Embryonic facial prominence (tissue), 1 donor: ENCODE data around the gene ZCCHC9.
A peak's percentile ranks its signal among the peaks of the same experiment; 100 is the strongest.
"Not testable (repeated sequence)": the region's sequence is repeated elsewhere in the genome, so short reads cannot be mapped to it uniquely, and the experiment has no call there.

ENCODE experiments used
- DNase-seq: peaks from one replicate; pipeline ENCODE4 v3.0.0-alpha.2; 2016; ENCODE audit errors: extremely low spot score

Gene ZCCHC9

GRCh38 chr5:81301271-81302015 is at the start of gene ZCCHC9:
ZCCHC9 (plus strand) TSS chr5:81301587; CDS start chr5:81304758, 3,171 bp downstream.
- DNase-seq, result peak; percentile 96

GRCh38 chr5:81251922-81252321 is 49.5 kb upstream of the ZCCHC9 start:
- DNase-seq, result no peak

GRCh38 chr5:81252904-81253303 is 48.5 kb upstream of the ZCCHC9 start:
- no peak for DNase-seq

GRCh38 chr5:81253875-81254274 is 47.5 kb upstream of the ZCCHC9 start:
- no peak for DNase-seq

- DNase-seq, result no peak
Measured at GRCh38 chr5:81254886-81255559, 46.4 kb upstream of the ZCCHC9 start.

- DNase-seq, result no peak
Measured at GRCh38 chr5:81256766-81257165, 44.6 kb upstream of the ZCCHC9 start.

GRCh38 chr5:81262796-81263195 is 38.6 kb upstream of the ZCCHC9 start:
- not testable (repeated sequence) for DNase-seq

- no peak for DNase-seq
Measured at GRCh38 chr5:81265101-81265500, 36.3 kb upstream of the ZCCHC9 start.

- DNase-seq, result no peak
Measured at GRCh38 chr5:81268521-81269196, 32.7 kb upstream of the ZCCHC9 start.

- no peak for DNase-seq
Measured at GRCh38 chr5:81269751-81270393, 31.5 kb upstream of the ZCCHC9 start.

GRCh38 chr5:81270394-81271027 is 30.9 kb upstream of the ZCCHC9 start:
- DNase-seq, result not testable (repeated sequence)

GRCh38 chr5:81283976-81284375 is 17.4 kb upstream of the ZCCHC9 start:
- no peak for DNase-seq

GRCh38 chr5:81286059-81286617 is 15.2 kb upstream of the ZCCHC9 start:
- DNase-seq, result no peak

- DNase-seq, result no peak
Measured at GRCh38 chr5:81288021-81288433, 13.4 kb upstream of the ZCCHC9 start.

GRCh38 chr5:81290146-81290545 is 11.2 kb upstream of the ZCCHC9 start:
- DNase-seq, result no peak

GRCh38 chr5:81292130-81292529 is 9.3 kb upstream of the ZCCHC9 start:
- DNase-seq, result no peak

- not testable (repeated sequence) for DNase-seq
Measured at GRCh38 chr5:81294021-81294420, 7.4 kb upstream of the ZCCHC9 start.

GRCh38 chr5:81297531-81297930 is 3.9 kb upstream of the ZCCHC9 start:
- no peak for DNase-seq

GRCh38 chr5:81300921-81301270 is 491 bp upstream of the ZCCHC9 start:
- no peak for DNase-seq

- no peak for DNase-seq
Measured at GRCh38 chr5:81302596-81302995, 1.2 kb downstream of the ZCCHC9 start.

GRCh38 chr5:81303563-81303962 is 2.2 kb downstream of the ZCCHC9 start:
- no peak for DNase-seq
